Effector memory CD8-positive, alpha-beta T cell (primary cell): ENCODE results near the gene NKIRAS1.

Experiments
- ATAC-seq: fragments of 150-1000 bp; cut with Tn5 transposase; replicated peaks from 2 replicates; pipeline ENCODE4 v1.10.0; 2021; ENCODE audit warnings: mild to moderate bottlenecking, moderate library complexity
- DNase-seq, 3 experiments: peaks; one replicate each; pipeline ENCODE4 v3.0.0; 2021
- H3K27ac Mint-ChIP-seq, 2 donors: one replicate each; pipeline ENCODE4 v1.8.0; 2022; ENCODE audit warnings: mild to moderate bottlenecking in 2 of 2, mixed read lengths in 2 of 2, moderate library complexity in 2 of 2
- H3K27me3 Mint-ChIP-seq, 2 donors: one replicate each; pipeline ENCODE4 v1.8.0; 2022; ENCODE audit warnings: mixed read lengths in 2 of 2
- H3K36me3 Mint-ChIP-seq: one replicate; pipeline ENCODE4 v1.8.0; 2022; ENCODE audit warnings: mild to moderate bottlenecking, moderate library complexity, mixed read lengths; ENCODE audit not compliant: insufficient read depth
- H3K4me1 Mint-ChIP-seq, 2 donors: one replicate each; pipeline ENCODE4 v1.8.0; 2022; ENCODE audit warnings: low read depth in 2 of 2, mixed read lengths in 2 of 2
- H3K4me3 Mint-ChIP-seq, 2 donors: one replicate each; pipeline ENCODE4 v1.8.0; 2022; ENCODE audit warnings: mild to moderate bottlenecking in 2 of 2, mixed read lengths in 2 of 2, moderate library complexity in 2 of 2
- H3K9me3 Mint-ChIP-seq, 2 donors: one replicate each; pipeline ENCODE4 v1.8.0; 2022; ENCODE audit warnings: mixed read lengths in 2 of 2

Gene NKIRAS1

DNA sequence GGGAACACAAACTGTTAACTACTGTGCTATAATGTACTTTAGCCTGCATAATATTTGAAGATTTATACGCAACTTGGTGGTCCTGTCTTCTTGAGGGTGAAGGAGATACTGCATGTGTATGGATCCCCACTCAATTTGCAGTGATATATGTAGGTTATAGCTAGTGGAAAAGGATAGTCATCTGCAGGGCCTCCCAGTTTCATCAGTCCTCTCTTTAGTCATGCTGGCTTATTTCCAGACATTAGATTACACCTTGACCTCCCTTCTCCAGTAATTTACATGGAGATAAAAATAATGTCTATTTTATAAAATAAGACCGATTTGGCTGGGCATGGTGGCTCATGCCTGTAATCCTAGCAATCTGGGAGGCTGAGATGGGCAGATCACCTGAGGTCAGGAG is 32.0 kb upstream of the NKIRAS1 start:
- Mint-ChIP-seq H3K36me3 (peaks cover 80% of the 10 kb centered on the region), H3K27ac (no peak overlapping the region), H3K4me3 (peak overlapping the region in 1 of 2 donors; percentile 27), H3K9me3 (no peaks in the 10 kb centered on the region), H3K27me3 (no peaks in the 10 kb centered on the region), H3K4me1 (peaks cover 50 to 51% of the 10 kb centered on the region in 2 donors)
- DNase-seq (no peak), ATAC-seq (no peak)

GRCh38 chr3:23945913-23946687 is 29.3 kb upstream of the NKIRAS1 start:
- H3K4me1 Mint-ChIP-seq, result peaks cover 34% of the 10 kb centered on the region in 2 donors
- H3K36me3 Mint-ChIP-seq, result peaks cover 70% of the 10 kb centered on the region
- no peaks in the 10 kb centered on the region for H3K27me3 Mint-ChIP-seq
- H3K9me3 Mint-ChIP-seq, result no peaks in the 10 kb centered on the region
- H3K4me3 Mint-ChIP-seq, result peak overlapping the region; percentile 70 to 85
- peak; percentile 74 for ATAC-seq
- peak; percentile 95 to 98 (median 97) for DNase-seq
- peak overlapping the region; percentile 88 to 94 for H3K27ac Mint-ChIP-seq

DNA sequence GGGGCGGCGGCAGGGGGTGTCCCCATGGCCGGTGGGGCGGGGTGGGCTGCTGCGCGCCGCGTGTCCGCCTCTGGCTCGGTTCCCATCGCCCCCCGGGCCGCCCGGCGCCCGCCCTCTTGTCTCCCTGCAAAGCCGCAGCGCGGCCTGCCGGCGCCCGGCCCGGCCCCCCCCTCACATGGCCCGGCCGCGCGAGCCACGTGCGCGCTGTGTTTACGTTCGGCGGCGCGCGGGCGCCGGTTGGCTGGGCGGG is 28.8 kb upstream of the NKIRAS1 start:
- H3K4me1 Mint-ChIP-seq, result peaks cover 29 to 32% of the 10 kb centered on the region in 2 donors
- peak overlapping the region; percentile 70 to 85 for H3K4me3 Mint-ChIP-seq
- ATAC-seq (no peak), DNase-seq (no peak)
- no peaks in the 10 kb centered on the region for H3K9me3 Mint-ChIP-seq
- H3K36me3 Mint-ChIP-seq, result peaks cover 67% of the 10 kb centered on the region
- H3K27me3 Mint-ChIP-seq, result no peaks in the 10 kb centered on the region
- peak overlapping the region; percentile 88 to 94 for H3K27ac Mint-ChIP-seq

GRCh38 chr3:23944861-23945662 is 28.3 kb upstream of the NKIRAS1 start, which contains the start of gene NR1D2:
Gene NR1D2 (plus strand): TSS chr3:23945286. CDS start chr3:23945579, 293 bp downstream.
- Mint-ChIP-seq H3K4me3 (peak within 1 kb of the TSS; percentile 85 to 88), H3K27ac (peak within 1 kb of the TSS; percentile 88 to 94), H3K27me3 (no peaks in the 10 kb centered on the region), H3K36me3 (peaks cover 61% of the 10 kb centered on the region), H3K4me1 (peaks cover 24 to 27% of the 10 kb centered on the region in 2 donors), H3K9me3 (no peaks in the 10 kb centered on the region)
- ATAC-seq (peak; percentile 58), DNase-seq (peak; percentile 76 to 79 (median 77))

DNA sequence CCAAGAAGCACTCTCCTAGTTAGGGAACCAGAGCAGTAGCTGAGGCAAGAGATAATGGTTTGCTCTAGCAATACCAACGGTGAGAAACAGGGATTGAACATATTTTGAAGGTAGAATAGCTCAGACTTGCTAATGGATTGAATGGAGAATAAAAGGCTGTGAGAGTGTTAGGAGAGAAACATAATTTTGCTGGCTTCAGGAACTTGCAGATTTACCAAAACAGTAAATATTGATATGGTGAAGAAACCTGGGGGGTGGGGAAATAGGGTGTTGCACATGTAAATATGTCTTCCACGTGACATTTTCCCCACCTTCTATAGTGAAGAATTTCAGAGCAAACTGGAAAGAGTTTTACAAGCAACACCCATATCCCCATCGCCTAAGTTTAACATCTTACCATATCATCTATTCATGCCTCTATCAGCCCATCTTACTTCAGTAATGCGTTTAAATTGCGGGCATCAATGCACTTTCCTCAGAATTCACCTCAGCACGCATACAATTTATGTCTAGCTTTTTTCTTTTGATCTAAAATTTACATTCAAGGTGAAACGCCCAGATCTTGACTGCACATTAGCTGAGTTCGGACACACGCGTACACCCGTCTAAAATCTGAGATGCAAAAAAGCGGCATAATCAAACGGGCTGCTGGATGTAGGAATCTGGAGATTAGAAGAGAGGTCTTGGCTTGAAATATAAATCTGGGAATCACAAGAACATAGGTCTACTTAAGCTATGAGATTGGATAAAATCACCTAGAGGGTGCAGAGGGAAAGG is 27.4 kb upstream of the NKIRAS1 start:
- Mint-ChIP-seq H3K4me1 (peaks cover 15 to 18% of the 10 kb centered on the region in 2 donors), H3K9me3 (no peaks in the 10 kb centered on the region), H3K27me3 (no peaks in the 10 kb centered on the region), H3K27ac (peak overlapping the region; percentile 88 to 94), H3K4me3 (peak overlapping the region; percentile 85 to 88), H3K36me3 (peaks cover 56% of the 10 kb centered on the region)
- no peak for ATAC-seq
- no peak for DNase-seq

- Mint-ChIP-seq H3K4me1 (peaks cover 8 to 10% of the 10 kb centered on the region in 2 donors), H3K4me3 (no peak overlapping the region), H3K9me3 (no peaks in the 10 kb centered on the region), H3K27me3 (no peaks in the 10 kb centered on the region), H3K36me3 (peaks cover 43% of the 10 kb centered on the region), H3K27ac (no peak overlapping the region)
- no peak for ATAC-seq
- DNase-seq, result no peak
These were observed 25.8 kb upstream of the NKIRAS1 start for GRCh38 chr3:23942546-23942945.

DNA sequence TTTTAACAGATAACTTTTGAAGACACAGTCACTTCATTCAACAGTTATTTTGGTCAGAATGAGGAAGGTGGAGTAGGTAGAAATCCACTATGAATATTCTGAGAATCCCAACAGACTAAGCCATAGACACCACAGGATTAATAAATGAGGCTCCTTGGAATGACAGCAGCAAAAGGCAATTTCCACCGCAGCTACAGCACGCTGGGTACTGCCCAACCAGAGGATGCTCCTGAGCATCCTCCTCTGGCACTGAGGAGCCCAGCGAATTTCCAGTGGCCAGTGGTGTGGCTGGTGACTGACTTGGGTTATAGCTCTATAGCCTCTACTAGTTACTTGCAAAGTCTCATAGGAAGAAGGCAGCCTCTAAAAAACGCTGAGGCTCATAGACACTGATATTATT is 24.6 kb upstream of the NKIRAS1 start:
- Mint-ChIP-seq H3K36me3 (peaks cover 32% of the 10 kb centered on the region), H3K4me3 (no peak overlapping the region)
- DNase-seq, result no peak

DNA sequence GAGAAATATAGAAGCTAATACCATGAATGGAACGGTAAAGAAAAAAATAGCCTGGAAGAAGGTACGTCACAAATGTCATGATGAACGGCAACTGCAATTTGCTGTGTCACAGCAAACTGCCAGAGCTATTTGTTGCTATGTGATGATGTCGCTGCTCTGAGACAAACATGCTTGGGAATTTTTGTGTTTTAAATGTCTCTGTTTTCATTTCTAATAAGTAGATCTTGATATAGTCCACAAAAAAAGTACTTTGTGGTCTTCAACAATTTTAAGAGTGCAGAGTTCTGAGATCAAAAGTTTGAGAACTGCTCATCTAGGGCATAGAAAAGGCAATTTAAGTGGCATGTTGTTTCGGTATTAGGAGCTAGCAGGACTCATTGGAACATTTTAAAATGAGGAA is 24.0 kb upstream of the NKIRAS1 start:
- peaks cover 0 to 9% of the 10 kb centered on the region in 2 donors for H3K27me3 Mint-ChIP-seq
- no peak for ATAC-seq
- H3K36me3 Mint-ChIP-seq, result peaks cover 25% of the 10 kb centered on the region
- no peaks in the 10 kb centered on the region for H3K9me3 Mint-ChIP-seq
- H3K4me1 Mint-ChIP-seq, result peaks cover 4% of the 10 kb centered on the region in 2 donors
- no peak overlapping the region for H3K27ac Mint-ChIP-seq
- no peak overlapping the region for H3K4me3 Mint-ChIP-seq
- DNase-seq, result no peak

More for the DNA sequence above, 24.6 kb upstream of the NKIRAS1 start:
- ATAC-seq, result no peak
- Mint-ChIP-seq H3K4me1 (peaks cover 4% of the 10 kb centered on the region in 2 donors), H3K27ac (no peak overlapping the region), H3K27me3 (peaks cover 0 to 7% of the 10 kb centered on the region in 2 donors), H3K9me3 (no peaks in the 10 kb centered on the region)

- Mint-ChIP-seq H3K9me3 (no peaks in the 10 kb centered on the region), H3K4me3 (no peak overlapping the region), H3K27me3 (peaks cover 4 to 9% of the 10 kb centered on the region in 2 donors), H3K36me3 (peaks cover 5% of the 10 kb centered on the region), H3K4me1 (no peaks in the 10 kb centered on the region), H3K27ac (no peak overlapping the region)
- ATAC-seq, result no peak
- no peak for DNase-seq
These were observed 21.9 kb upstream of the NKIRAS1 start for GRCh38 chr3:23938688-23939087.

GRCh38 chr3:23937296-23937695 is 20.5 kb upstream of the NKIRAS1 start:
- Mint-ChIP-seq H3K27me3 (peaks cover 4 to 9% of the 10 kb centered on the region in 2 donors), H3K36me3 (peaks cover 3% of the 10 kb centered on the region), H3K4me1 (no peaks in the 10 kb centered on the region), H3K9me3 (no peaks in the 10 kb centered on the region), H3K4me3 (no peak overlapping the region), H3K27ac (no peak overlapping the region)
- ATAC-seq (no peak), DNase-seq (no peak)

GRCh38 chr3:23934253-23934652 is 17.5 kb upstream of the NKIRAS1 start:
- Mint-ChIP-seq H3K36me3 (peaks cover 5% of the 10 kb centered on the region), H3K4me1 (no peaks in the 10 kb centered on the region), H3K9me3 (no peaks in the 10 kb centered on the region), H3K4me3 (no peak overlapping the region), H3K27ac (no peak overlapping the region), H3K27me3 (peaks cover 4 to 9% of the 10 kb centered on the region in 2 donors)
- no peak for DNase-seq
- ATAC-seq, result no peak

GRCh38 chr3:23932571-23932970 is 15.8 kb upstream of the NKIRAS1 start:
- H3K27ac Mint-ChIP-seq, result no peak overlapping the region
- ATAC-seq (no peak), DNase-seq (no peak)
- H3K36me3 Mint-ChIP-seq, result peaks cover 2% of the 10 kb centered on the region
- H3K27me3 Mint-ChIP-seq, result peaks cover 4 to 9% of the 10 kb centered on the region in 2 donors
- H3K4me3 Mint-ChIP-seq, result no peak overlapping the region
- H3K9me3 Mint-ChIP-seq, result no peaks in the 10 kb centered on the region
- no peaks in the 10 kb centered on the region for H3K4me1 Mint-ChIP-seq

DNA sequence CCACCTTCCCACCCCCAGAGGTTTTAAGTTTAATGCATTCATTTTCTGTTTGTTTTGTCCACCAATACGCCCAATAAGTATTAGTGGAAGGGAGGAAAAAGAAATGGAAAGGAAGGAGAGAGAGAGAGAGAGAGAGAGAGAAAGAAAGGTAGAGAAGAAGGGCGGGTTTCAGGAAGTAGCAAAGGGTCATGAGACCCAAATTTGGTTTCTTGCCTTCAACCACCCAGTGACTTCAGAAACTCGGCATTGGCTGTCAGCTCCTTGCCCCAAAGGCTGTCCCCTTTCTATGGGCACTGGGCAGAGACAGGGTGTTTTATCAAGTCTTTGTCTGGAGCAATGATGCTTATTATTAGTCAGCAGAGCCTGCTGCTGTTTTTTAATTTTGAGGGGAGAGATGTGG is 14.8 kb upstream of the NKIRAS1 start:
- DNase-seq (no peak), ATAC-seq (no peak)
- no peak overlapping the region for H3K4me3 Mint-ChIP-seq
- H3K4me1 Mint-ChIP-seq, result no peaks in the 10 kb centered on the region
- H3K9me3 Mint-ChIP-seq, result no peaks in the 10 kb centered on the region
- peaks cover 3 to 4% of the 10 kb centered on the region in 2 donors for H3K27me3 Mint-ChIP-seq
- no peak overlapping the region for H3K27ac Mint-ChIP-seq
- H3K36me3 Mint-ChIP-seq, result peaks cover 2% of the 10 kb centered on the region
